ENCODE measurements around the gene ZNF350.
"Not testable (repeated sequence)": the region's sequence is repeated elsewhere in the genome, so short reads cannot be mapped to it uniquely, and the experiment has no call there.

The ZNF350 gene

GRCh38 chr19:51971624-51972023 is 15.0 kb downstream of the ZNF350 start:
- Histone ChIP-seq H3K36me3 (ENCODE audit: insufficient read depth, low read length) (peaks cover 59% of the 10 kb centered on the region), H3K27ac (ENCODE audit: low read depth, low read length) (no peak overlapping the region), H3K4me1 (ENCODE audit: control insufficient read depth, insufficient read depth, low read length, unreplicated experiment) (no peaks in the 10 kb centered on the region), H2AFZ (ENCODE audit: low read length, unreplicated experiment) (no peak overlapping the region), H3K4me3 (ENCODE audit: low read depth, low read length) (no peak overlapping the region), H3K79me2 (ENCODE audit: control insufficient read depth, insufficient read depth, low read length, unreplicated experiment) (no peaks in the 10 kb centered on the region), H3K27me3 (ENCODE audit: insufficient read depth, low read length) (no peaks in the 10 kb centered on the region)

GRCh38 chr19:51970718-51971117 is 15.9 kb downstream of the ZNF350 start:
- Histone ChIP-seq H3K27me3 (ENCODE audit: insufficient read depth, low read length) (no peaks in the 10 kb centered on the region), H3K79me2 (ENCODE audit: control insufficient read depth, insufficient read depth, low read length, unreplicated experiment) (no peaks in the 10 kb centered on the region), H2AFZ (ENCODE audit: low read length, unreplicated experiment) (no peak overlapping the region), H3K4me1 (ENCODE audit: control insufficient read depth, insufficient read depth, low read length, unreplicated experiment) (no peaks in the 10 kb centered on the region), H3K27ac (ENCODE audit: low read depth, low read length) (no peak overlapping the region), H3K36me3 (ENCODE audit: insufficient read depth, low read length) (peaks cover 67% of the 10 kb centered on the region), H3K4me3 (ENCODE audit: low read depth, low read length) (no peak overlapping the region)

- Histone ChIP-seq H3K4me1 (ENCODE audit: control insufficient read depth, insufficient read depth, low read length, unreplicated experiment) (no peaks in the 10 kb centered on the region), H3K27me3 (ENCODE audit: insufficient read depth, low read length) (no peaks in the 10 kb centered on the region), H3K4me3 (ENCODE audit: low read depth, low read length) (no peak overlapping the region), H3K36me3 (ENCODE audit: insufficient read depth, low read length) (peaks cover 58% of the 10 kb centered on the region), H3K79me2 (ENCODE audit: control insufficient read depth, insufficient read depth, low read length, unreplicated experiment) (no peaks in the 10 kb centered on the region), H2AFZ (ENCODE audit: low read length, unreplicated experiment) (no peak overlapping the region), H3K27ac (ENCODE audit: low read depth, low read length) (no peak overlapping the region)
Observed at GRCh38 chr19:51965583-51965982, 21.1 kb downstream of the ZNF350 start.

GRCh38 chr19:51960621-51961233 is 25.9 kb downstream of the ZNF350 start:
- not testable (repeated sequence) for H3K27ac ChIP-seq (ENCODE audit: low read depth, low read length); H3K4me1 ChIP-seq (ENCODE audit: control insufficient read depth, insufficient read depth, low read length, unreplicated experiment); H3K27me3 ChIP-seq (ENCODE audit: insufficient read depth, low read length); H3K4me3 ChIP-seq (ENCODE audit: low read depth, low read length); H2AFZ ChIP-seq (ENCODE audit: low read length, unreplicated experiment); H3K79me2 ChIP-seq (ENCODE audit: control insufficient read depth, insufficient read depth, low read length, unreplicated experiment)
- peaks cover 21% of the 10 kb centered on the region for H3K36me3 ChIP-seq (ENCODE audit: insufficient read depth, low read length)

GRCh38 chr19:51959791-51960190 is 26.8 kb downstream of the ZNF350 start:
- H3K4me1 ChIP-seq (ENCODE audit: control insufficient read depth, insufficient read depth, low read length, unreplicated experiment), result no peaks in the 10 kb centered on the region
- no peak overlapping the region for H3K27ac ChIP-seq (ENCODE audit: low read depth, low read length)
- no peak overlapping the region for H3K4me3 ChIP-seq (ENCODE audit: low read depth, low read length)
- peaks cover 11% of the 10 kb centered on the region for H3K36me3 ChIP-seq (ENCODE audit: insufficient read depth, low read length)
- H3K79me2 ChIP-seq (ENCODE audit: control insufficient read depth, insufficient read depth, low read length, unreplicated experiment), result no peaks in the 10 kb centered on the region
- H3K27me3 ChIP-seq (ENCODE audit: insufficient read depth, low read length), result no peaks in the 10 kb centered on the region
- H2AFZ ChIP-seq (ENCODE audit: low read length, unreplicated experiment), result no peak overlapping the region

GRCh38 chr19:51957846-51958245 is 28.8 kb downstream of the ZNF350 start:
- not testable (repeated sequence) for H3K36me3 ChIP-seq (ENCODE audit: insufficient read depth, low read length); H3K4me3 ChIP-seq (ENCODE audit: low read depth, low read length); H3K4me1 ChIP-seq (ENCODE audit: control insufficient read depth, insufficient read depth, low read length, unreplicated experiment); H3K27me3 ChIP-seq (ENCODE audit: insufficient read depth, low read length); H3K79me2 ChIP-seq (ENCODE audit: control insufficient read depth, insufficient read depth, low read length, unreplicated experiment); H3K27ac ChIP-seq (ENCODE audit: low read depth, low read length); H2AFZ ChIP-seq (ENCODE audit: low read length, unreplicated experiment)

GRCh38 chr19:51948975-51949374 is 37.7 kb downstream of the ZNF350 start:
- Histone ChIP-seq H2AFZ (ENCODE audit: low read length, unreplicated experiment) (peak overlapping the region; percentile 50), H3K27me3 (ENCODE audit: insufficient read depth, low read length) (no peaks in the 10 kb centered on the region), H3K4me3 (ENCODE audit: low read depth, low read length) (peak overlapping the region; percentile 64), H3K79me2 (ENCODE audit: control insufficient read depth, insufficient read depth, low read length, unreplicated experiment) (no peaks in the 10 kb centered on the region), H3K36me3 (ENCODE audit: insufficient read depth, low read length) (peaks cover 20% of the 10 kb centered on the region), H3K27ac (ENCODE audit: low read depth, low read length) (no peak overlapping the region), H3K4me1 (ENCODE audit: control insufficient read depth, insufficient read depth, low read length, unreplicated experiment) (no peaks in the 10 kb centered on the region)

- H3K4me1 ChIP-seq (ENCODE audit: control insufficient read depth, insufficient read depth, low read length, unreplicated experiment), result no peaks in the 10 kb centered on the region
- peaks cover 44% of the 10 kb centered on the region for H3K36me3 ChIP-seq (ENCODE audit: insufficient read depth, low read length)
Observed at GRCh38 chr19:51946602-51947001, 40.0 kb downstream of the ZNF350 start.

GRCh38 chr19:51944798-51945552 is 41.7 kb downstream of the ZNF350 start:
- Histone ChIP-seq H3K27me3 (ENCODE audit: insufficient read depth, low read length) (no peaks in the 10 kb centered on the region), H3K36me3 (ENCODE audit: insufficient read depth, low read length) (peaks cover 58% of the 10 kb centered on the region), H3K4me3 (ENCODE audit: low read depth, low read length) (no peak overlapping the region), H3K79me2 (ENCODE audit: control insufficient read depth, insufficient read depth, low read length, unreplicated experiment) (no peaks in the 10 kb centered on the region), H3K4me1 (ENCODE audit: control insufficient read depth, insufficient read depth, low read length, unreplicated experiment) (no peaks in the 10 kb centered on the region), H2AFZ (ENCODE audit: low read length, unreplicated experiment) (no peak overlapping the region), H3K27ac (ENCODE audit: low read depth, low read length) (no peak overlapping the region)

More at GRCh38 chr19:51946602-51947001, 40.0 kb downstream of the ZNF350 start:
- H3K27me3 ChIP-seq (ENCODE audit: insufficient read depth, low read length), result no peaks in the 10 kb centered on the region
- H3K79me2 ChIP-seq (ENCODE audit: control insufficient read depth, insufficient read depth, low read length, unreplicated experiment), result no peaks in the 10 kb centered on the region
- H2AFZ ChIP-seq (ENCODE audit: low read length, unreplicated experiment), result no peak overlapping the region
- H3K27ac ChIP-seq (ENCODE audit: low read depth, low read length), result no peak overlapping the region
- no peak overlapping the region for H3K4me3 ChIP-seq (ENCODE audit: low read depth, low read length)

GRCh38 chr19:51938936-51939335 is 47.7 kb downstream of the ZNF350 start:
- Histone ChIP-seq H3K27me3 (ENCODE audit: insufficient read depth, low read length) (no peaks in the 10 kb centered on the region), H3K36me3 (ENCODE audit: insufficient read depth, low read length) (peaks cover 58% of the 10 kb centered on the region), H3K79me2 (ENCODE audit: control insufficient read depth, insufficient read depth, low read length, unreplicated experiment) (no peaks in the 10 kb centered on the region), H3K4me1 (ENCODE audit: control insufficient read depth, insufficient read depth, low read length, unreplicated experiment) (no peaks in the 10 kb centered on the region), H3K27ac (ENCODE audit: low read depth, low read length) (no peak overlapping the region), H3K4me3 (ENCODE audit: low read depth, low read length) (no peak overlapping the region), H2AFZ (ENCODE audit: low read length, unreplicated experiment) (no peak overlapping the region)

GRCh38 chr19:51931921-51932320 is 54.7 kb downstream of the ZNF350 start:
- Histone ChIP-seq H3K27ac (ENCODE audit: low read depth, low read length) (no peak overlapping the region), H3K4me3 (ENCODE audit: low read depth, low read length) (no peak overlapping the region), H3K27me3 (ENCODE audit: insufficient read depth, low read length) (no peaks in the 10 kb centered on the region), H2AFZ (ENCODE audit: low read length, unreplicated experiment) (no peak overlapping the region), H3K36me3 (ENCODE audit: insufficient read depth, low read length) (peaks cover 32% of the 10 kb centered on the region), H3K4me1 (ENCODE audit: control insufficient read depth, insufficient read depth, low read length, unreplicated experiment) (no peaks in the 10 kb centered on the region), H3K79me2 (ENCODE audit: control insufficient read depth, insufficient read depth, low read length, unreplicated experiment) (peaks cover 8% of the 10 kb centered on the region)
